COLO668 (cell line): ENCODE measurements around the gene SRRM4.
"Not testable (repeated sequence)": the region's sequence is repeated elsewhere in the genome, so short reads cannot be mapped to it uniquely, and the experiment has no call there.

Experiments
- DNase-seq: peaks from one replicate; lab custom pipeline; 2025; ENCODE audit not compliant: unreplicated experiment; lab: John Stamatoyannopoulos, UW

Gene SRRM4

GRCh38 chr12:119068129-119068856 is 87.0 kb downstream of the SRRM4 start:
- peak; percentile 44 for DNase-seq

GRCh38 chr12:119069147-119069642 is 87.9 kb downstream of the SRRM4 start:
- peak; percentile 75 for DNase-seq

GRCh38 chr12:119071176-119071575 is 89.8 kb downstream of the SRRM4 start:
- DNase-seq: no peak

GRCh38 chr12:119071638-119072231 is 90.4 kb downstream of the SRRM4 start:
- DNase-seq: no peak

GRCh38 chr12:119072440-119072839 is 91.1 kb downstream of the SRRM4 start:
- no peak for DNase-seq

- DNase-seq: no peak
Observed at GRCh38 chr12:119075222-119075787, 94.0 kb downstream of the SRRM4 start.

GRCh38 chr12:119075918-119076317 is 94.6 kb downstream of the SRRM4 start:
- DNase-seq: no peak

- DNase-seq: no peak
Observed at GRCh38 chr12:119079530-119079929, 98.2 kb downstream of the SRRM4 start.

GRCh38 chr12:119082016-119082415 is 100.7 kb downstream of the SRRM4 start:
- no peak for DNase-seq

- DNase-seq: no peak
Observed at GRCh38 chr12:119082496-119082895, 101.2 kb downstream of the SRRM4 start.

- DNase-seq: no peak
Observed at GRCh38 chr12:119088685-119089379, 107.5 kb downstream of the SRRM4 start.

GRCh38 chr12:119089380-119090013 is 108.2 kb downstream of the SRRM4 start:
- no peak for DNase-seq

- no peak for DNase-seq
Observed at GRCh38 chr12:119090276-119090675, 108.9 kb downstream of the SRRM4 start.

- no peak for DNase-seq
Observed at GRCh38 chr12:119090865-119091264, 109.5 kb downstream of the SRRM4 start.

GRCh38 chr12:119096429-119097202 is 115.3 kb downstream of the SRRM4 start:
- no peak for DNase-seq

GRCh38 chr12:119100933-119101332 is 119.6 kb downstream of the SRRM4 start:
- DNase-seq: no peak

- DNase-seq: no peak
Observed at GRCh38 chr12:119102274-119102673, 120.9 kb downstream of the SRRM4 start.

- no peak for DNase-seq
Observed at GRCh38 chr12:119102714-119103113, 121.4 kb downstream of the SRRM4 start.

GRCh38 chr12:119104969-119105368 is 123.6 kb downstream of the SRRM4 start:
- DNase-seq: not testable (repeated sequence)

GRCh38 chr12:119113496-119113986 is 132.2 kb downstream of the SRRM4 start:
- no peak for DNase-seq
